ENCODE measurements around the gene CFAP97.

DNA sequence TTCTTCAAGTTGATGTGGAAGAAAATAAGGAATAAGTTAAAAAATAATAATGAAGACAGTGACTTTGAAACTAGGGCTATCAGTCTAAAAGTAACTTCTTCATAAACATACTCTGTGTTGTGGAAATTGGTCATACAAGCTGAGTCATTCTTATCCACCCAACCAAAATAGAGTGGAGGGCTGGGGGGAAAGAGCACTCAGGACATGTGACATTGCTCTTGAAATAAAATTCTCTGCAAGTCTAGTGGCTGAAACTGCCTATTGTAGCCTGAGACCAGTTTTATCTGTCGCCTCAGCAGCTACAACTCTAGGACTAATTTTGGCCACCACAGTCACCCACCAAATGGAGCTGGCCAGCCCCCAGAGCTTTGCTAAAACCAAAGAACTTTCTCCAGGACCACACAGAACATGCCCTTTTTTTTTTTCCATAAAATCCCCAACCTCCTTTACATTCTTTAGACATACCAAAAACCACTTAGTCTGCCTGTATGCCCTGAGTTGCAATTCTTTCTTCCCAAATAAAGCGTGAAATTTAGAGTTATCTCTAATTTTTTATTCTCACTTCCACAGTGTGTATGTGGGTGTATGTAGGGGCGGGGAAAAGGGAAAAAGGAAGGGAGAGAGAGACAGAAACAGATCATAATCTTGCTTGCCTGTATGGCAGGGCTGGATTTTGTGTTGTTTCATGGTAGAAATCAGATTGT lies 83.7 kb downstream of the CFAP97 start:
- TF ChIP-seq, protein P1, sequence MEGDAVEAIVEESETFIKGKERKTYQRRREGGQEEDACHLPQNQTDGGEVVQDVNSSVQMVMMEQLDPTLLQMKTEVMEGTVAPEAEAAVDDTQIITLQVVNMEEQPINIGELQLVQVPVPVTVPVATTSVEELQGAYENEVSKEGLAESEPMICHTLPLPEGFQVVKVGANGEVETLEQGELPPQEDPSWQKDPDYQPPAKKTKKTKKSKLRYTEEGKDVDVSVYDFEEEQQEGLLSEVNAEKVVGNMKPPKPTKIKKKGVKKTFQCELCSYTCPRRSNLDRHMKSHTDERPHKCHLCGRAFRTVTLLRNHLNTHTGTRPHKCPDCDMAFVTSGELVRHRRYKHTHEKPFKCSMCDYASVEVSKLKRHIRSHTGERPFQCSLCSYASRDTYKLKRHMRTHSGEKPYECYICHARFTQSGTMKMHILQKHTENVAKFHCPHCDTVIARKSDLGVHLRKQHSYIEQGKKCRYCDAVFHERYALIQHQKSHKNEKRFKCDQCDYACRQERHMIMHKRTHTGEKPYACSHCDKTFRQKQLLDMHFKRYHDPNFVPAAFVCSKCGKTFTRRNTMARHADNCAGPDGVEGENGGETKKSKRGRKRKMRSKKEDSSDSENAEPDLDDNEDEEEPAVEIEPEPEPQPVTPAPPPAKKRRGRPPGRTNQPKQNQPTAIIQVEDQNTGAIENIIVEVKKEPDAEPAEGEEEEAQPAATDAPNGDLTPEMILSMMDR (IDR thresholded peaks at IDR 0.05; ENCODE audit: low read length) = no peak
- no peak for TF ChIP-seq EZH2 (optimal IDR thresholded peaks at IDR 0.05; ENCODE audit: low read depth, low read length)
